H1 (cell line): ENCODE results near the gene FNIP2. TPM values are rescaled to one million over a fixed set of nuclear protein-coding genes. Genes with fewer than 3 reads are reported as not detected.

ENCODE experiments used
- CBX8 ChIP-seq: fragments of 300-800, 300-1000 bp; sonication (generic); IDR thresholded peaks from 2 replicates; pipeline ENCODE4 v1.7.1; 2016; ENCODE audit warnings: low read depth, low read length, borderline replicate concordance
- EP300 ChIP-seq, 2 experiments: IDR thresholded peaks; 1 replicate in 1 of 2; 2 replicates in 1 of 2; pipeline ENCODE4 v1.6.1; 2011 to 2012; ENCODE audit warnings: low read depth in 2 of 2, low read length in 2 of 2, mild to moderate bottlenecking in 2 of 2, borderline replicate concordance in 1 of 2, inconsistent platforms in 1 of 2, moderate library complexity in 1 of 2
- RAD21 ChIP-seq, 2 experiments: IDR thresholded peaks in 1 of 2; conservative IDR thresholded peaks in 1 of 2; 2 replicates each; pipeline ENCODE4 v1.6.1; 2011; ENCODE audit warnings: low read depth in 2 of 2, low read length in 2 of 2, improper control_type of control experiment in 1 of 2, inconsistent platforms in 1 of 2, mild to moderate bottlenecking in 1 of 2, moderate library complexity in 1 of 2
- SUZ12 ChIP-seq: fragments of 200-600 bp; sonication (generic); IDR thresholded peaks from 2 replicates; pipeline ENCODE4 v1.6.1; 2012; ENCODE audit warnings: mild to moderate bottlenecking, inconsistent platforms, low read length, moderate library complexity, mixed read lengths
- polyA plus RNA-seq, 7 experiments: library from polyadenylated mRNA; depleted of rRNA in 3 of 7; stranded (reverse) in 5 of 7; unstranded in 2 of 7; fragments of >200 nt in 5 of 7; fragments of 200-250 nt in 2 of 7; gene quantifications; 1 replicate in 5 of 7; 2 replicates in 1 of 7; 4 replicates in 1 of 7; pipeline versions ENCODE4 v1.2.1 to v1.2.3, GENCODE V29; 2011 to 2013; ENCODE audit warnings: missing spikeins in 2 of 7, mixed read lengths in 2 of 7
- total RNA-seq: library from RNA; stranded (reverse); fragmentation: NEBNext Ultra II Directional; extraction: Animal tissue kit (Norgen Biotek cat#: 25700); gene quantifications from 2 replicates; pipeline ENCODE4 v1.2.1, GENCODE V29; 2021

Gene FNIP2
- total and polyA plus RNA-seq, 2 of the 8 experiments (the other 6 are each of a cell fraction or from before 2014, with no cell fraction given): 4.0 to 13.0 TPM

DNA sequence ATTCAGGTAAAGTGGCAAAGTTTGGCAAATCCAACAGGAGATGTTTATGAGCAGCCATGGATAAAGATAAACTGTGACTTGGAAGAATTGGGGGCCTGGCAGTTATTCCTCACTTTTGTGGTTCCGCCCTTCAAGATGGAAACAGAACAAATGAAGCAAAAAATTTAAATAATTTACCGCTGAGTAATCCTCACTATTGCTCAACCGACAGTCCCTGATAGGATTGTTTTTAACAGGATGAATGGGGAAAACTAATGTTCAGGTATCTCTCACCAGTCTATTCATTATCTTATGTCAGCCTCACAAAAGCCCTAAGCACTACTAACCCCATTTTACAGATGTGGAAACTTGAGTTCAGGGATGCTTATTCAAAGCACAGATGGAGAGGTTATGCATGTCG, 90.8 kb downstream of the FNIP2 start (continued):
- no peak for TF ChIP-seq EP300 (IDR thresholded peaks at IDR 0.05; ENCODE audit: borderline replicate concordance in 1 of 2, low read depth in 2 of 2, low read length in 2 of 2)
- no peak for TF ChIP-seq CBX8
- no peak for TF ChIP-seq SUZ12
- TF ChIP-seq RAD21 (IDR thresholded peaks at IDR 0.05 in 1 of 2, conservative IDR thresholded peaks at IDR 0.05 in 1 of 2; ENCODE audit: low read depth in 2 of 2, low read length in 2 of 2): no peak
